Astrocyte of the spinal cord (primary cell): Measurements from ENCODE around the gene HOXD11.

Experiments used
- DNase-seq: peaks from one replicate; pipeline ENCODE4 v3.0.0; 2011; ENCODE audit warnings: low read depth, low spot score
- H3K4me3 ChIP-seq: 2 replicates; pipeline ENCODE4 v1.5.1; 2011; ENCODE audit warnings: low read depth, mild to moderate bottlenecking, low read length, moderate library complexity
- CTCF ChIP-seq: IDR thresholded peaks from 2 replicates; pipeline ENCODE4 v1.5.1; 2012; ENCODE audit warnings: low read depth, mild to moderate bottlenecking, low read length, inconsistent platforms
- in situ Hi-C: cut with HindIII; loops from 2 replicates; pipeline ENCODE4 v1.10.0; 2017; ENCODE audit warnings: low sequenced_read_pairs

HOXD11 gene

GRCh38 chr2:176114120-176114929 lies 7.2 kb downstream of the HOXD11 start:
- H3K4me3 ChIP-seq = no peak overlapping the region
- no peak for TF ChIP-seq CTCF
- no peak for DNase-seq
- in situ Hi-C loops = no loop called here

GRCh38 chr2:176114930-176115625 lies 8.0 kb downstream of the HOXD11 start:
- in situ Hi-C loops = no loop called here
- no peak overlapping the region for H3K4me3 ChIP-seq
- no peak for DNase-seq
- TF ChIP-seq CTCF = no peak

GRCh38 chr2:176115883-176116813 lies 9.1 kb downstream of the HOXD11 start, which contains the start of gene HOXD10:
Gene HOXD10, plus strand, starts transcription at chr2:176116778. Its CDS starts 56 bp downstream, at chr2:176116834.
- peak; percentile 29 for TF ChIP-seq CTCF
- in situ Hi-C loops = no loop called here
- H3K4me3 ChIP-seq = no peak within 1 kb of the TSS
- no peak for DNase-seq

- in situ Hi-C loops = no loop called here
- TF ChIP-seq CTCF = no peak
- H3K4me3 ChIP-seq = no peak overlapping the region
Measured at GRCh38 chr2:176117162-176117822, 10.2 kb downstream of the HOXD11 start.

GRCh38 chr2:176117823-176118371 lies 10.8 kb downstream of the HOXD11 start:
- no peak for TF ChIP-seq CTCF
- no peak overlapping the region for H3K4me3 ChIP-seq
- in situ Hi-C loops = no loop called here
- DNase-seq = no peak

More at GRCh38 chr2:176117162-176117822, 10.2 kb downstream of the HOXD11 start:
- DNase-seq = no peak
